GM21381 (cell line): ENCODE results near the gene VAT1.
"Not testable (repeated sequence)": the region's sequence is repeated elsewhere in the genome, so short reads cannot be mapped to it uniquely, and the experiment has no call there.

Experiments used
- ATAC-seq: cut with Tn5 transposase; IDR thresholded peaks from one replicate; pipeline ENCODE4 v1.9.1; 2021; ENCODE audit warnings: mild to moderate bottlenecking, moderate library complexity; ENCODE audit not compliant: unreplicated experiment

The VAT1 gene

DNA sequence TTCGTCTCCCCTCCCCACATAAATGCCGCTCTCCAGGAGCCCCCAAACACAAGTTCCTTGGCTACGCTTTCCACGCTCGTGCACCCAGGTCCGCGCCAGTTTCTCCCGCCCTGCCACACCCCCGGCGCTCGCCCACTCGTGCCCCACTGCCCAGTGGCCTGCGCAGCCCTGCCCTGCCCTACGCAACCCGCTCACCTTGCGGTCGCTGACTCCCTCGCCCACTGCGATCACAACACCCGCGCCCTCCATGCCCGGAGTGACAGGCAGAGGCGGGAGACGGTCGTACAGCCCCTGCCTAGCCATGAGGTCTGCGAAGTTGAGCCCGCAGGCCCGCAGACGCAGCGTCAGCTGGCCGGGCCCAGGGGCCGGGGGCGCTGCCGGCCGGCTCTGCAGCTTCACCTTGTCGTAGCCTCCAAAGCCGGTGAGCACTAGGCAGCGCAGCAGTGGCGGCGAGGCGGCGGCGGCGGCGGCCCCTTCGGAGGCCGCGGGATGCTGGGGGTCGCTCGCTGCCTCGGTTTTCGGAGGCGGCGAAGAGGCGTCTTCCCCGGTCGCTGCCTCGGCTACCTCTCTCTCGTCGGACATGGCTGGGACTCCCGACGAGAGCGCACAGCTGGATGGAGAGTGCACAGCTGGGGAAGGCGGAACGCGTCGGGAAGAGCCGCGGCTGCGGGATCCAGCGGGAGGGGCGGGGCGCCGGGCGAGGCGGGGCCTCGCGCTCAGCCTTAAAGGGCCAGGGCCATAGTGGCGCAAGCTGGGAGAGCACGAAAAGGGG, at the start of gene VAT1:
TSS of gene VAT1 (minus strand) at position 645 of the 772 bp plus-strand sequence. CDS start at position 582, 63 bp downstream.
- peak; percentile 49 for ATAC-seq

DNA sequence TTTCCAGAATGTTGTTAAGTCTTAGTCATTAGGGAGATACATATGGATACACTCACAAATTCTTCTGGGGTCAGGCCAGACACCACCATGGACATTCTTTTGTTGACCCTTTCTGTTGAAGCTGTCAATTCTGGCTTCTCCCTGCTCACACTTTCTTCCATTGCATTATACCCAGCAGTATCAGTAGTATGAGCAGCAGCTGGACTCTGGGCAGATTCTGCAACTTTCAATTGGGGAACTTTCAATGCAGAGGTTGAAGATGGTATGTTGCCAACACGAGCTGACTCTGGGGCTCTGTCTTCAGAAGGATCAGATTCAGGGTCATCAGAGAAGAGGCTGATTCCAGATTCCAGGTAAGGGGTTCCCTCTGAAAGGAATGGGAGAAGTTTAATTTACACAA, 48.7 kb upstream of the VAT1 start:
- no peak for ATAC-seq

DNA sequence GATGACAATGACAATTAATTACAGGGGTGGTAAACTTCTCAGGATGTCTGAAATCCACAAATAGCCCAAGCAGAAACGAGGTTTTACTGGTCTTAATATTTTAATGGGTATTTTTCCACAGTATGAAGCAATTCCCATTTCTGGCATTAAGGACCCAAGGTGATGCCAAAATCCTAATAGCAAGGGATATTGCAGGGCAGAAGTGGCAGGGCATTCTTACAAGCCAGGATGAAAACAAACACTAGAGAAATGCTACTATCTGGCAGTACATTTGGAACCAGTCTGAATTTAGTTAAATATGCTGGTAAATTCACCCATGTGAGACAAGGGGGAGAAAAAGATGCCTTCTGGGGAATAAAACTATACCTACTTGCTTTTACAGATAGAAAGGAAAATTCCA, 48.1 kb upstream of the VAT1 start:
- no peak for ATAC-seq

DNA sequence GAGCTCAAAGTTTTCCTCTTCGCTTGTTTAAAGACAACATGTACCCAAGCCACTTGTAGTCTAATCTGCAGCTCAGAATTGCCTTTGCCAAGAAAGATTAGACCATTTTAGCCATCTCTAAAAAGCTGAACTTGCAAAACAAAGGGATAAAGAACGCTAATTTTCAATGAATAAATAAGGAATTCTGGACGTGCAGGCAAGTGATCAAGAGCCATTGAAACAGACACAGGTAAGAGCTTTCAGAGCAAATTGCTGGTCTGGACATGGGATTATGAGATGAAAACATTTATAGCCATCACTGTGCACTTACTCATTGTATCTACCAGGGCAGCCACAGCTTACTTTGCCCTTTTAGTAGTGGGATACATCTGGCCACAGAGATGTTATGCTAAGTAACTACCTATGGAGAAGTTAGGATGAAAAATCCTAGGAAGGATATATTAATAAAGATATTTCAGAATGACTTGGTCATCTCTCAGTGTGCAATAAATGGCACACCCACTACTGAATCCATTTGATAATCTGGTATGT, 47.2 kb upstream of the VAT1 start:
- no peak for ATAC-seq

DNA sequence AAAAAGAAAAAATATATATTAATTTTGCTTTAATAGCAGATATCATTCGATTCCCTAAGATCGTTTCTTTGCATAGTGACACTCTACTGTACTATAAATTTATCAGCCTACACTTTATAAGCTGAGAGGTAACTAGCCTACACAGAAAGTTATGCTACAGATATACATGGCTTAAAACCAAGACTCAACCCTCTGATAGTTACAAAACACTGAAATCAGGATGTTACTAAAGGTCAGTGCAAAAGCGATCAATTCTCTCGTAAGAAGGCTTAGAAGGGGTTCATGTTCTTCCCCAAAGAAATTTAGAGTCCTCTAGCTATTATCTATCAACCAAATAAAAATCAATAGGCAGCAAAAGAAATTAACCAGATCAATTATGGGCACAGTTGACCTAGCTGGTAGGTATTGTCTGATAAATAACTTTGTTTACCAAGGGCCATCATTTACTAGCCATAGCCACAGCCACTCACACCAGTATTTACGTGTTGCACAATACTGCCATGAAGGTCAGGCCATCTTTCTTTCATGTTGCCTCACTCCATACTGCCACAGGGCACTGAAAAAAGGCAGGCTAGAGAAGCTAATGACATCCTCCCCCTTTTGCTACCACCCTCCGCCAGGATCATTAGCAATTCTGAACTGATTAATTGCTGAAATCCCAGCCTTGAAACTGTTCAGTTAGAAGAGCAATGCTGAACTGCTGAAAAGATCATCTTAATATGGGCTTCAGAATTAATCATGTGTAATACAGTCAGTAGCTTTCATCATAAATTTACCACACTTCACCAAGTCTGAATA, 46.6 kb upstream of the VAT1 start:
- no peak for ATAC-seq

DNA sequence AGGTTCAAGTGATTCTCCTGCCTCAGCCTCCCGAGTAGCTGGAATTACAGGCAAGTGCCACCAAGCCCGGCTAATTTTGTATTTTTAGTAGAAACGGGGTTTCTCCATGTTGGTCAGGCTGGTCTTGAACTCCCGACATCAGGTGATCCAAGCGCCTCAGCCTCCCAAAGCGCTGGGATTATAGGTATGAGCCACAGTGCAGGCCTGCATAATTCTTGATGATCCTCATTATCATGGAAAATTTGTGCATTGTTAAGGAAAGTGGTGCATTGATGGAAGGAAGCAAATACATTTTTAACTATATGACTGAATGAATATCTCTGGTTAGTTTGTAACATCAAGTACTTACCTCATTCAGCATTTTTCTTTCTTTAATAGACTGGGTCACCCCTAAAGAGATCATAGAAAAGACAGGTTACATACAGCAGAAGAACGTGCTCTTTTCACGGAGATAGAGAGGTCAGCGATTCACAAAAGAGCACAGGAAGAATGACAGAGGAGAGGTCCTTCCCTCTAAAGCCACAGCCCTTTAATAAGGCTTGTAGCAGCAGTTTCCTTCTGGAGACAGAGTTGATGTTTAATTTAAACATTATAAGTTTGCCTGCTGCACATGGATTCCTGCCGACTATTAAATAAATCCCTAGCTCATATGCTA, 40.9 kb upstream of the VAT1 start:
- ATAC-seq, result no peak

DNA sequence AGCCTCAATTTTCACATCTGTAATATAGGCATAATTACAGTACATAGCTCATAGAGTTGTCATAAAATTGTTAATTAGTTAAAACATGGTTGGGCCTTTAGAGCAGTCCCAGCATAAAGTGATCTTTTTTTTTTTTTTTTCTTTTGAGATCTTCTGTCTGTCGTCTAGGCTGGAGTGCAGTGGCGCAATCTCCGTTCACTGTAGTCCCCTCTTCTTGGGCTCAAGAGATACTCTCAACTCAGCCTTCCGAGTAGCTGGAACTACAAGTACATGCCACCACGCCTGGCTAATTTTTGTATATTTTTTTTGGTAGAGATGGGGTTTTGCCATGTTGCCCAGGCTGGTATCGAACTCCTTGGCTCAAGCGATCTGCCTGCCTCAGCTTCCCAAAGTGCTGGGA, 33.9 kb upstream of the VAT1 start:
- no peak for ATAC-seq

DNA sequence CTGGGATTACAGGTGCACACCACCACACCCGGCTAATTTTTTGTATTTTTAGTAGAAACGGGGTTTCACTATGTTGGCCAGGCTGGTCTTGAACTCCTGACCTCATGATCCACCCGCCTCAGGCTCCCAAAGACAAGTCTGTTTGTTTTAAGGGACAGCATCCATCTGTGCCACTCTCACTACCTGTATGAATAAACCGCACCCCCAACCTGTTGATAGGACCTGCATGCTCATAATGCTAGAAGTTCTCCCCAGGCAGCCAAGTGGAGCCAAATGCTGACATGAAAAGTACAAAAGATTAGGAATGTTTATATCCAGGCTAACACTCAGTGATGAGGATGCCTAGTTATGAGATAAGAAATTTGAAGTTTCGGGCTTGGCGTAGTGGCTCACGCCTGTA, 30.8 kb upstream of the VAT1 start:
- not testable (repeated sequence) for ATAC-seq

DNA sequence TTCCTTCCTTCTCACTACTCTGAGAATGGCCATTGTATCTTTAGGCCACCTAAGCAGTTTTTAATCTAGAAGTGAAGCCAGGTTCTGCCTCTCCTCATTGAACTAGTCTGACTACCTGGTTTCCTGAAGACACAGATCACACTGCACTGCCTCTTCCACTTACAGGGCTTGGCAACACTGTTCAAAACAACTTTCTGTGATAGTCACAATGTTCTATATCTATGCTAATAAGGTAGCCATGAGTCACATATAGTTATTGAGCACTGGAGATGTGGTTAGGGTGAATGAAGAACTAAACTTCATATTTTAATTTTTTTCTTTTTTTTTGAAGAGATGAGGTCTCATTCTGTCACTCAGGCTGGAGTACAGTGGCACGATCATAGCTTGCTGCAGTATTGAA, 29.8 kb upstream of the VAT1 start:
- no peak for ATAC-seq

DNA sequence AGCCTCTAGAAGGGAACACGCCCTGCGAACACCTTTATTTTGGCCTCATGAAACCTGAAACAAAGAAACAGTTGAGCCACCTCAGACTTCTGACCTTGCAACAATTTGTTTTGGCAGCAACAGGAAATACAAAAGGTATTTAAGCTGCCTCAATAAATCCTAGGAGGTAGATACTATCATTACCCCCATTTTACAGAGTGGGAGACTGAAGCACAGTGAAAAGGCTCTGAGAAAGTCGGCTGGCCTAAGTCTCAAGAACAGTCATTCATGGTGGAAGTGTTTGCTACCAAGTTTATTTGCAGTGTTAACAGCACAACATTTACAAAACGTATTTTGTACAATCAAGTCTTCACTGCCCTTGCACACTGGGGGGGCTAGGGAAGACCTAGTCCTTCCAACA, 21.8 kb upstream of the VAT1 start:
- ATAC-seq, result no peak

DNA sequence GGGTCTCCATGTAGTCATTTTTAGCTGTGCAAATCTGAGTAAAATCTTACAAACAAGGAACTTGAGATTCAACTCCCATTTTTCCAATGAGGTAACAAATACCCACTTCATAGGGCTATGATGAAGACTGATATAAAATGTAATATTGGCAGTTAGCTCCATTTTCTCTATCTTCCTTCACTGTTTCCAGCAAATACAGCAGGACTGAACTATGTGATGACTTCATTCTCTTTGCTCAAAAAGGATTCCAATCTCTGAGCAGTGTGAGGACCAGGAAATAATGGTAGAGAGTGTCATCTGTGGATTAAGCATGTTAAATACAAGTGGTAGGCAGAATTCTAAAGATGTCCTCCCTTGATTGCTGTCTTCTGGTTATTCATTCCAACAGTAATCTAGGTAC, 21.1 kb upstream of the VAT1 start:
- no peak for ATAC-seq

DNA sequence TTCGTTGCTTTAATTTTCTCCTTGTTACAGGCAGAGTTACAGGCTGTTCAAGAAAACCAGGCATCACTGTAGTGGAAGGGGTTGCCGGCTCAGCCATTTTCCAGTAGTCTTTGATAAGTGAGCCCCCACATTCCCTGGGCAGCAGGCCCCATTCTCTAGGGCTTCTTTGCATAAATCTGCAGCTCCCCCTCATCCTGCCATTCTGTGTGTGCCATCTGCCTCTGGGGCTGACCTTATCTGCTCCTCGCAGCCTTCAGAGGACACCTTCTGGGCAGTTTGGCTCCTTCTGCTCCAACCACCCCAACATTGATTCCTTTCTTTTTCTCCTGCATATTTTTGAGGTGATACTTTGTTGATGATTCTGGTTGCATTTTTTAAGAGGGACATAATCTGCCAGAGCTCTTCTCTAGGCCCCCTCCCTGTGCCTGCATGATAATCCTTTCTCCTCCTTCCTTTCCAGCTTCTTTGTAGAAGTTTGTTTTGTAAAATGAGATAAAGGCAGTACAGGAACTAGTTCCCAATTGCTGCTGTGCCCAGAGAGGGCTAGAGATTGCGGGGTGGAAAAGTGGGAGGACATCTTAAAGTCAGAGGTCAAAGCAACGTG, 19.9 kb upstream of the VAT1 start:
- ATAC-seq, result no peak

DNA sequence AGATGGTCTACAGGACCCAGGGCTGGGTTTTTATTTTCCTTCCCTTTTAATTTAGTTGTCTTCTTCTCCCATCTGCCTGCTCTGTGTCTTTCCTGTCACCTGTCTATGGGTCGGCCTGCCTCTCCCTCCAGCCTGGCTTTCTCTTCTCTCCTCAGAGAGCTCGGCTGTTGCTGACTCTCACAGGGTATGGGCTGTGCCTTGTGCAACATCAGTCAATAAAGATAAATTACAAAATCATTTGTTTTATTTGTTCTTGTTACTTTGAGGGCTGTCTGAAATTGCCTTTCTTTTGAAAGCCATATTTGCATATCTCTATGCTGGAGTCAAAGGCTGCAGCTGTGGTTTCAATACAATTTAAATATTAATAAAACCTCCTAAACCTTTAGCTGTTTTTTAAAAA, 18.5 kb upstream of the VAT1 start:
- no peak for ATAC-seq

DNA sequence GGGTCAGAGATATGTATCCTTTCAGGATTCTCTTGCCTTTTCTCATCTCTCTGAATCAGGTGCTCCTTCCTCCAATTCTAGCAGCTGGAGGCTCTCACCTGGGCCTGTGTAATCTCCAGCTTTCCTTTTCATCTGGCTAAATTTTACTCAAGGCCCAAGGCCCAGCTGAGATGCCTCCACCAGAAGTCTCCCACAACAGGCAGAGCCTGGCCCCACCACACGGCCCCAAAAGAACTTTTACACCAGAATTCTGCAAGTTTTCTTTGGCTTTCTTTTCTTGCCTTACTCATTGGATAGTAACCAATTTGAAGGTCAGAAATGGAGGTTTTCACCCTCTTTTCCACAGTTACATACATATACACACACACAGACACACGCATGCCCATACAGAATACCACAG, 17.5 kb upstream of the VAT1 start:
- ATAC-seq, result no peak

DNA sequence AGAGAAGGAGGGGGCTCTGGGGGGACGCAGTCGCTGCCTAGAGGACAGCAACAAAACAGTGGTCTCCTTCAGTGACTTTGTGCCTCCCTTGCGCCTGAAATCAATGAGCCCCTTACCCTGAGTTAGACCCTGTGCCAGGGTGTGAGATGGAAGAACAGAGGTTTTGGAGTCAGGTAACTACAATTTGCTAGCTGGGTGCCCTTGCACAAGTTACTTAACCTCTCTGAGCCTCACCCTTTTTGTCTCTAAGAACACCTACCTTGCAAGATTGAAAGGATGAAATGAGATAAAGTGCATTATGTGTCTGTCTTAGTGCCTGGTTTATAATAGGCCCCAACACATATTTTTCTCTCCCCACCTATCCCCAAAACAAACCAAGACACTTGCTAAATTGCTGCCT, 12.7 kb upstream of the VAT1 start:
- no peak for ATAC-seq

DNA sequence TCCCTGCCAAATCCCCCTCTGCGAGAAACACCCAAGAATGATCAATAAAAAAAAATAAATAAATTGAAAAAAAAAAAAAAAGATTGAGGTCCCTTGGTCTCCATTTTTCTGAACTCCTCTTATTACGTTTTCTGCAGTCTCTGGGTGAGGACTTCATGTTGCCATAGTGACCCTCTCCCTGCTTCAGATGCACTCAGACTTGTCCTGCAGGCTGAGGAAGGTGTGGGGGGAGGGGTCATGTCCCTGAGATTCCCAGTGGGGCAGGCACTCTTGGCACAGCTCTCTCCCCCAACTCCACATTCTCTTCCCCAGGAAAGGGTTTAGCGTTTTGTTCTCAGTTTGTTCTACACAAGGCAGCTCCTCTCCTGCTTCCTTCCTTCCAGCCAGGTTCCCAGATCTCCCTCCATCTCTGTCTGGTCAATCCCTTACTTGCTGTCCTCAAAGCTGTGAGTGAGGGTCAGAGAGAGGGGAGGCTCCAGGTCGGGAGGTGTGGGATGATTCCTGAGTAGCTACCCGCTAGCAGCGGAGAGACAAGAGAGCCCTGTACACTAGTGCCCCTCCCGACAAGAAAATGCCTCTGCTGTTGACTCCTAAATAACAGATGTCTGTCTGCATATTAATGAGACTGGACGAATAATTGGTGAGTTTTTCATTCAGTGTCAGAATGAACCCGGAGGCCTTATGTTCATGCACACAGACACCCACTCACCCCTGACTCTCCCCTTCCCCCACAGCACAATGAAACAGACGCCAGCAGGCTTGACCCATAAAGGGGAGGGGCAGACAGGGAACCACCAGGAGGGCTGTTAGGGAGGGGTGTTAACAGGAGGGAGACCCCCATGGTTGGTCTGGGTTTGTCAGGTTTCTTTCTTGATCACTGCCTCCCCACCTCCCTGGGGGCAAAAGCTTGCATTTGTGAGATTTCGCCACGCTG, 12.0 kb upstream of the VAT1 start:
- no peak for ATAC-seq

DNA sequence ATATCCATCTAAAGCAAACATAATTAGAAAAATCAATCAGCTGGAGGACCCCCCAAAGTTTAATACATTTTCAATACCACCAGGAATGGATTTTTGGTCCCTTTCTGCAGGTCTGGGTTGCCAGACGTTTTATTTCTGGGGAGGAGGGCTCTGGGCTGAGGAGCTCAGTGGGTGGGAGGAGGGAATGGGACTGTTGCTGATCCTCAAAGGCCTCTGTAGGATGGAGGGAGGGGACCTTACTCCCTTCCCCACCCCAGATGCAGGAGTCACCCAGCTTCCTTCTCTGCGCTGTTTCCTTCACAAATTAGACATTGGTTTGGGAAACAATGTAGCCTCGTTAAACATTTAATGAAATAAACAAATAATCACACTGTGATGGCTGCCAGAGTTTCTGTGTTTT, 9.5 kb upstream of the VAT1 start:
- no peak for ATAC-seq

DNA sequence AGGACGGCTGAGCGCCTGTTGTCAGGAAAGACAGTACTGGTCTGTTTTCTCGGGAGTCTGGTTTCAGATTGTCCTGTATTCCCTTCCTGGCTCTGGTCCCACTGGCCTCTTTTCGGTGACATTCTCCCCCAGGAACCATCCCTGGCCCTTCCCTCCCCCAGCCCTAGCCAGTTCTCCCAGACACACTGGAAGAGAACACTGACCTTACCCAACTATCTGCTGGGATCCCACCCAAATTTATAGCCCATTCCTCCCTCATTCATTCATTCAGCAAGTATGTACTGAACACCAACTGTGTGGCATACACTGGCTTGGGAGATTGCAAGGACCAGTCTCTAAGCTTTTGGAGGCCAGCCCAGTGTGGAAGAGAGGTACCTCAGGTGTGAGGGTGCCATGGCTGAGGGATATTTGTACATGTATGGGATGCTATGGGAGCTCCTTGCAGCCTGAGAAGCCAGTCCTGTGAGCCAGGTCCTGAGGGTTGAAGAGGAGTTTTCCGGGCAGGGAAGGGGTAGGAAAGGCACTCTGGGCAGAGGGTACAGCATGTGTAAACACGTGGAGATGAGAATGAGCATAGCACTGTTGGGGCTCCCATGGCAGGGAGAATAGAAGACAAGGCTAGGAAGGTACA, 8.1 kb upstream of the VAT1 start:
- no peak for ATAC-seq

DNA sequence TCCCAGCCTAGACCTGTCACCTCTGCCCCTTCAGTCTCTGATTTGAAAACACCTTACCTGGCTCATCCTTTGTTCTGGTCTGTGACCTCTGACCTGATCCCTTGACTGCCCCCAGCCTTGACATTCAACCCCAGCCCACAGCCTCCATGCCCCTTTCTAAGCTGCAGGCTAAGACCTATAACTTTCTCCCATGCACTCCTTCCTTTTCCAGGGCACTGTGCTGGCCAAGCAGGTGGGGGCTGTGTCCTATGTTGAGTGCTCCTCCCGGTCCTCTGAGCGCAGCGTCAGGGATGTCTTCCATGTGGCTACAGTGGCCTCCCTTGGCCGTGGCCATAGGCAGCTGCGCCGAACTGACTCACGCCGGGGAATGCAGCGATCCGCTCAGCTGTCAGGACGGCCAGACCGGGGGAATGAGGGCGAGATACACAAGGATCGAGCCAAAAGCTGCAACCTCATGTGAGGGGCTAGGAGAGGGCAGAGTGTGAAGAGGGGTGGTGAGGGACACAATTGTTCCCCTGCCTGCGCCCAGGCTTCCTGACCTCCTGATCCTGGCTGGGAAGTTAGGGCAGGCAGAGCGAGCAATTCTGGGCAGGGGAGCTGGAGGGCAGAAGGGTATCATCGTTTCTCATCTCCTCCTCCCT, 6.2 kb upstream of the VAT1 start:
- ATAC-seq, result no peak
